Measurements from ENCODE around the gene SLC5A12. TPM values are rescaled to one million over a fixed set of nuclear protein-coding genes. Genes with fewer than 3 reads are reported as not detected.

SLC5A12 gene
- total RNA-seq, 1 experiment from 2014 or later: not detected

DNA sequence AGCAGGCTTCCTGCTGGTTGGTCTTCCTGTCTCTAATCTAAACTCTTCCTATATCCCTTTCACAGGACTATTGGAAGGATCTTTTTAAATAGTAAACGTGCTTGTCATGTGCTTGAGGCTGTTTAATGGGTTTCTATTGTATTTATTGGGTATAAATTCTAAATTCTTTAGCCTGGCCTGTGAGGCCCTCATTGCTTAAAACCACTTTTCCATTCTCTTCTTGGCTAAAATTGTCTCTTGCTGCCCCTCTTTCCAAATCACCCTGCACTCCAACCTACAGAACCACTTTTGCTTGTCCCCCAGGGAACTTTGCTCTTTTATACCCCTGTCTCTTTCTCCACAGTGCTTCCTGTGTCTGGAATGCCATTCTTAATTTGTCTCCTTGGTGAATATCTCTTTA lies 103.4 kb downstream of the SLC5A12 start:
- ChIA-PET POLR2A (interaction anchor here (0.6 kb wide), 1 partner anchor 758 kb away, joined by 11 read pairs; no protein-coding TSS in a partner anchor), CTCF (no interaction called here)
- intact Hi-C loops (cut with micrococcal nuclease; ENCODE audit: unreplicated experiment) (no loop called here), in situ Hi-C loops (cut with HindIII; ENCODE audit: low pct_unique_long_range_greater_than_20kb, low sequenced_read_pairs) (no loop called here)
- no peak for ATAC-seq
- H3K36me3 ChIP-seq (ENCODE audit: control insufficient read depth, insufficient read depth, low read length): no peaks in the 10 kb centered on the region
- no TSS peak for BruUV-seq (replicated peaks)
- H3K4me3 ChIP-seq (ENCODE audit: low read depth in 2 of 2, low read length in 2 of 2): no peak overlapping the region
- no peaks in the 10 kb centered on the region for H3K9me3 ChIP-seq (ENCODE audit: control insufficient read depth, insufficient read depth, low read depth, low read length)
- TF ChIP-seq, protein P1, sequence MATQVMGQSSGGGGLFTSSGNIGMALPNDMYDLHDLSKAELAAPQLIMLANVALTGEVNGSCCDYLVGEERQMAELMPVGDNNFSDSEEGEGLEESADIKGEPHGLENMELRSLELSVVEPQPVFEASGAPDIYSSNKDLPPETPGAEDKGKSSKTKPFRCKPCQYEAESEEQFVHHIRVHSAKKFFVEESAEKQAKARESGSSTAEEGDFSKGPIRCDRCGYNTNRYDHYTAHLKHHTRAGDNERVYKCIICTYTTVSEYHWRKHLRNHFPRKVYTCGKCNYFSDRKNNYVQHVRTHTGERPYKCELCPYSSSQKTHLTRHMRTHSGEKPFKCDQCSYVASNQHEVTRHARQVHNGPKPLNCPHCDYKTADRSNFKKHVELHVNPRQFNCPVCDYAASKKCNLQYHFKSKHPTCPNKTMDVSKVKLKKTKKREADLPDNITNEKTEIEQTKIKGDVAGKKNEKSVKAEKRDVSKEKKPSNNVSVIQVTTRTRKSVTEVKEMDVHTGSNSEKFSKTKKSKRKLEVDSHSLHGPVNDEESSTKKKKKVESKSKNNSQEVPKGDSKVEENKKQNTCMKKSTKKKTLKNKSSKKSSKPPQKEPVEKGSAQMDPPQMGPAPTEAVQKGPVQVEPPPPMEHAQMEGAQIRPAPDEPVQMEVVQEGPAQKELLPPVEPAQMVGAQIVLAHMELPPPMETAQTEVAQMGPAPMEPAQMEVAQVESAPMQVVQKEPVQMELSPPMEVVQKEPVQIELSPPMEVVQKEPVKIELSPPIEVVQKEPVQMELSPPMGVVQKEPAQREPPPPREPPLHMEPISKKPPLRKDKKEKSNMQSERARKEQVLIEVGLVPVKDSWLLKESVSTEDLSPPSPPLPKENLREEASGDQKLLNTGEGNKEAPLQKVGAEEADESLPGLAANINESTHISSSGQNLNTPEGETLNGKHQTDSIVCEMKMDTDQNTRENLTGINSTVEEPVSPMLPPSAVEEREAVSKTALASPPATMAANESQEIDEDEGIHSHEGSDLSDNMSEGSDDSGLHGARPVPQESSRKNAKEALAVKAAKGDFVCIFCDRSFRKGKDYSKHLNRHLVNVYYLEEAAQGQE (IDR thresholded peaks at IDR 0.05; ENCODE audit: insufficient read depth in 1 of 2, low read depth in 2 of 2, low read length in 1 of 2): no peak
- TF ChIP-seq TCF7L2 (IDR thresholded peaks at IDR 0.05; ENCODE audit: low read depth, low read length): no peak
- no peak for TF ChIP-seq SIN3A (IDR thresholded peaks at IDR 0.05; ENCODE audit: borderline replicate concordance, insufficient read depth, low read depth, low read length)
- TF ChIP-seq, protein P2, sequence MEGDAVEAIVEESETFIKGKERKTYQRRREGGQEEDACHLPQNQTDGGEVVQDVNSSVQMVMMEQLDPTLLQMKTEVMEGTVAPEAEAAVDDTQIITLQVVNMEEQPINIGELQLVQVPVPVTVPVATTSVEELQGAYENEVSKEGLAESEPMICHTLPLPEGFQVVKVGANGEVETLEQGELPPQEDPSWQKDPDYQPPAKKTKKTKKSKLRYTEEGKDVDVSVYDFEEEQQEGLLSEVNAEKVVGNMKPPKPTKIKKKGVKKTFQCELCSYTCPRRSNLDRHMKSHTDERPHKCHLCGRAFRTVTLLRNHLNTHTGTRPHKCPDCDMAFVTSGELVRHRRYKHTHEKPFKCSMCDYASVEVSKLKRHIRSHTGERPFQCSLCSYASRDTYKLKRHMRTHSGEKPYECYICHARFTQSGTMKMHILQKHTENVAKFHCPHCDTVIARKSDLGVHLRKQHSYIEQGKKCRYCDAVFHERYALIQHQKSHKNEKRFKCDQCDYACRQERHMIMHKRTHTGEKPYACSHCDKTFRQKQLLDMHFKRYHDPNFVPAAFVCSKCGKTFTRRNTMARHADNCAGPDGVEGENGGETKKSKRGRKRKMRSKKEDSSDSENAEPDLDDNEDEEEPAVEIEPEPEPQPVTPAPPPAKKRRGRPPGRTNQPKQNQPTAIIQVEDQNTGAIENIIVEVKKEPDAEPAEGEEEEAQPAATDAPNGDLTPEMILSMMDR (IDR thresholded peaks at IDR 0.05): no peak
- TF ChIP-seq POLR2AphosphoS5 (IDR thresholded peaks at IDR 0.05; ENCODE audit: low read depth, low read length): no peak
- H3K27ac ChIP-seq (ENCODE audit: low read length): no peak overlapping the region
- H3K4me1 ChIP-seq (ENCODE audit: control insufficient read depth, insufficient read depth, low read length): no peaks in the 10 kb centered on the region
- no peak for DNase-seq (ENCODE audit: low read depth, low spot score)
- no peaks in the 10 kb centered on the region for H3K27me3 ChIP-seq (ENCODE audit: control insufficient read depth, insufficient read depth, low read length)

Other genes starting within 250 kb of the SLC5A12 start
- gene MUC15, start 149.8 kb downstream of the SLC5A12 start, total RNA-seq (2021; ENCODE audit: unreplicated experiment): not detected